WERI-Rb-1 (cell line): ENCODE results near the gene COMMD3.

ENCODE experiments used
- DNase-seq: peaks from one replicate; pipeline ENCODE4 v3.0.0-alpha.2; 2020
- H3K27ac ChIP-seq: fragments of 250-450 bp; sonication (Bioruptor Pico); 2 replicates; pipeline ENCODE4 v1.5.1; 2020; ENCODE audit warnings: mild to moderate bottlenecking, moderate library complexity
- H3K27me3 ChIP-seq: fragments of 250-450 bp; sonication (Bioruptor Pico); 2 replicates; pipeline ENCODE4 v1.5.1; 2021; ENCODE audit warnings: mild to moderate bottlenecking, low read depth, moderate library complexity; ENCODE audit not compliant: insufficient read depth, severe bottlenecking
- H3K36me3 ChIP-seq: fragments of 250-450 bp; sonication (Bioruptor Pico); 2 replicates; pipeline ENCODE4 v1.5.1; 2020; ENCODE audit warnings: mild to moderate bottlenecking, moderate library complexity
- H3K4me3 ChIP-seq: 2 replicates; pipeline ENCODE4 v1.5.1; 2011; ENCODE audit warnings: low read depth, mild to moderate bottlenecking, control low read depth, low read length
- H3K9me3 ChIP-seq: fragments of 250-450 bp; sonication (Bioruptor Pico); 2 replicates; pipeline ENCODE4 v1.5.1; 2021; ENCODE audit warnings: mild to moderate bottlenecking, moderate library complexity; ENCODE audit not compliant: severe bottlenecking
- TF ChIP-seq, protein P1 (sequence below): IDR thresholded peaks from 2 replicates; pipeline ENCODE4 v1.5.1; 2011; ENCODE audit warnings: low read depth, mild to moderate bottlenecking, control low read depth, inconsistent platforms, low read length

The COMMD3 gene

DNA sequence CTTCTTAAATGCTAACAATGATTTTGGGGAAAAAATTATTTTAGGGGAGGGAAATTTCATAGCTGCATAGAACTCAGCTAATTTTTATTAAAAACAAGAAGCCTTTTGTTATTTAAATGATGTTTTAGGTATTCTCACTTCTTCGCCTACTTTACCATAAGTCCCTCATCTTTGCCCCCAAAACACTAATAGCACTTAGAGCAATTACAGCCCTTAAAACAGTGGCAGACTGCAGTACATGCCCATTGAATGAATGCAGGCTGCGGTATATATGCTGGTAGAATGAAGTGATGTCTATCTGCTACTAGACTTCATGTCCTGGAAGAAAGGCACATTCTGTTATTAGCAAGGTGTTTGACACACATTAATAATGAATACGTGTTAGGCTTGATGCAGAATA is 26.2 kb downstream of the COMMD3 start:
- no peak overlapping the region for H3K27ac ChIP-seq
- TF ChIP-seq, protein P1, sequence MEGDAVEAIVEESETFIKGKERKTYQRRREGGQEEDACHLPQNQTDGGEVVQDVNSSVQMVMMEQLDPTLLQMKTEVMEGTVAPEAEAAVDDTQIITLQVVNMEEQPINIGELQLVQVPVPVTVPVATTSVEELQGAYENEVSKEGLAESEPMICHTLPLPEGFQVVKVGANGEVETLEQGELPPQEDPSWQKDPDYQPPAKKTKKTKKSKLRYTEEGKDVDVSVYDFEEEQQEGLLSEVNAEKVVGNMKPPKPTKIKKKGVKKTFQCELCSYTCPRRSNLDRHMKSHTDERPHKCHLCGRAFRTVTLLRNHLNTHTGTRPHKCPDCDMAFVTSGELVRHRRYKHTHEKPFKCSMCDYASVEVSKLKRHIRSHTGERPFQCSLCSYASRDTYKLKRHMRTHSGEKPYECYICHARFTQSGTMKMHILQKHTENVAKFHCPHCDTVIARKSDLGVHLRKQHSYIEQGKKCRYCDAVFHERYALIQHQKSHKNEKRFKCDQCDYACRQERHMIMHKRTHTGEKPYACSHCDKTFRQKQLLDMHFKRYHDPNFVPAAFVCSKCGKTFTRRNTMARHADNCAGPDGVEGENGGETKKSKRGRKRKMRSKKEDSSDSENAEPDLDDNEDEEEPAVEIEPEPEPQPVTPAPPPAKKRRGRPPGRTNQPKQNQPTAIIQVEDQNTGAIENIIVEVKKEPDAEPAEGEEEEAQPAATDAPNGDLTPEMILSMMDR, result no peak

DNA sequence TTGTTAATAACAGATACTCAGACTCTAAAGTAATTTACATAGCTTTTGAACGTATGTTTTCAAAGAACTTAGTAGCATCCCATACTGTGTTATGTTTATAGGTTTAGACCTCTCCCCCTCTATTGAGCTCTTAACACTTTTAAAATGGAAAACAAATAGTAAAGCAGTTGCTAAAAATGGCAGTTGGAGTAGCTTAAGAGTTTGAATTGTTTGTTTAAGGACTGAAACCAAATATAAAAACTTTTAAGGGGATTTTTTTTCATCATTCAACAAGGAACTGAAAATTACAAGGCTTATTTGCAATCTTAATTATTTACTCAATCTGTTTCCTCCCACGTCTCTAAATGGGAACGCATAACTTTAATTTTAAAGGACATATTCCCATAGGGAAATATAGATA is 27.5 kb downstream of the COMMD3 start:
- no peak overlapping the region for H3K4me3 ChIP-seq
- no peaks in the 10 kb centered on the region for H3K27me3 ChIP-seq
- TF ChIP-seq, protein P1, result no peak
- no peaks in the 10 kb centered on the region for H3K36me3 ChIP-seq
- DNase-seq, result no peak
- H3K9me3 ChIP-seq, result no peaks in the 10 kb centered on the region
- H3K27ac ChIP-seq, result no peak overlapping the region

More for the DNA sequence above, 26.2 kb downstream of the COMMD3 start:
- no peak overlapping the region for H3K4me3 ChIP-seq
- no peaks in the 10 kb centered on the region for H3K27me3 ChIP-seq
- no peaks in the 10 kb centered on the region for H3K36me3 ChIP-seq
- no peaks in the 10 kb centered on the region for H3K9me3 ChIP-seq
- no peak for DNase-seq

DNA sequence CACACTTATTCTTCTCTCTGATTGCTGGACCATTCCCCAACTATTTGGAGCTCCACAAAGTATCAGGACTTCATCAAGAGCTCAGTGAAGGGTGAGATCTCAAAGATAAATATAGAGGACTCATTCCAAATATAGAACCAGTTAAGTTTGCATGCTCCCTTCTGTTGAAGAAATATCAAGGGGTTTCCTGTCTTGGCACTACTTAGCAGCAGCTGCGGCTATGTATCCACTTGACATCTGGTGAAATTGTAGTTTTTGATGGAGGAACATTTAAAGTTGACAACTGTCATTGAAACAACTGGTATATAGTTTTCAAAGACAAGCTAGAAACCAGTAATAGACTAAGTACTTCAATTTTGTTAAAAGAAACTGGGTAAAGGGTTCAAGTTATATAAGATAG is 28.1 kb downstream of the COMMD3 start:
- Histone ChIP-seq H3K4me3 (no peak overlapping the region), H3K27me3 (no peaks in the 10 kb centered on the region), H3K27ac (no peak overlapping the region), H3K36me3 (no peaks in the 10 kb centered on the region), H3K9me3 (no peaks in the 10 kb centered on the region)
- TF ChIP-seq, protein P1, result no peak
- no peak for DNase-seq

DNA sequence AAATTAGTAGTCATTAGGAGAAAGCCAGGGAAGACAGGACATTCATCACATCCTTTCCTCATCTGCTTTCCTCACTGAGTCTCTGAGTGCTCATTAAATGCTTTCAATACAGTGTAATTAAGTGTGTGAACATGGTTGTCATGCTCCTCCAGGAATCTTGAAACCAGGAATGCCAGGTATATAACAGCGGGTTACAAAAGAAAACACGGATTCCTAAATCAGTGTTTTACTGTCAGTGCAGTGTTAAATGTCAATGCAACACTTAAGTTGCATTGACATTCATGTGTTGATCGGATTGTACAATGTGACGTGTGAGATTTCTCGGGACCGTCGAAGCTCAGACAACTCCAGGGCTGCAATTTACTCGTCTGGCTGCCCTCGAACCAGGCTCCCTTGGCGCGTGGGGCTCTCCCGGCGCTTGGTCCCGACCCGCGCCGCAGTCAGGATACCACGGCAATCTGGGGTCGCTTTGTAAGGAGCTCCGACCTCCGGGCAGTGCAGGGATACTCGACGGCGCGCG is 28.7 kb downstream of the COMMD3 start:
- H3K27me3 ChIP-seq, result no peaks in the 10 kb centered on the region
- no peak overlapping the region for H3K27ac ChIP-seq
- H3K4me3 ChIP-seq, result peak overlapping the region; percentile 29; the same call in 1 of the 2 replicates

DNA sequence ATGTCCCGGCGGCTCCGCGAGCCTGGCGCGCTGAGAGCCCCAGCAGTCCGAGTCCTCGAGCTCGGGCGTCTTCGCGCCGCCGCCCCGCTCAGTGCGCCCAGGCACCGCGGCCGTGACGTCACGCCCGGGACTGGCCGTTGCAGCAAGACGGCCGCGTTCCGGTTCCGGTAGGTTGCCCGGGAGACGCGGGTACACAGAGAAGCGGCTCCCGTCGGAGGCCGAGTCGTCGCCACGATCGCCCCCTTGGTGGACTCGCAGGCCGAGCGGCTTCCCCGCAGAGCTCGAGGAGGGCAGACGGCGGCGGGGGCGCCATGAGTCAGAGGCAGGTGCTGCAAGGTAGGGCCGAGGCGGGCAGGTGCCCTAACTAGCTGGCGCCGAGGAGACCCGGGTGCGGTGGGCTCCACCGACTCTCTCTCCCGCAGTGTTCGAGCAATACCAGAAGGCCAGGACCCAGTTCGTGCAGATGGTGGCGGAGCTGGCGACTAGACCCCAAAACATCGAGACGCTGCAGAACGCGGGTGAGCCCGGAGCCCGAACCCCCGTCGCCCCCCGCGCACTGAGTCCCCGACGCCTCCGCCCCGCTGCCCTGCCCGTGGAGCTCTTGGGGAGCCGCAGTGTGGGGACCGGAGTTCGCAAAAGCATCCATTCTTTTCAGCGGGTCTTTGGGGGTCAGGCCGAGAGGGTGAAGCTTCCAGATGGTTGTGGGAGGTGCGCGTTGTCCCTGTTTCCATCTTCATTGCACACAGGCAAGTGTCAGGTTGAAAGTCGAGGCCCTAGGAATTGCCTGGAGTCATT is 29.3 kb downstream of the COMMD3 start, which contains the start of gene SPAG6:
TSS of gene SPAG6 (plus strand) at position 196 of the 795 bp plus-strand sequence. CDS start at position 312, 116 bp downstream.
- no peaks in the 10 kb centered on the region for H3K27me3 ChIP-seq
- H3K27ac ChIP-seq, result no peak within 1 kb of the TSS
- H3K9me3 ChIP-seq, result no peaks in the 10 kb centered on the region
- TF ChIP-seq, protein P1, result no peak
- H3K4me3 ChIP-seq, result peak within 1 kb of the TSS; percentile 29; the same call in 1 of the 2 replicates
- H3K36me3 ChIP-seq, result no peaks in the 10 kb centered on the region
- peak; percentile 24 for DNase-seq

More for the DNA sequence above, 28.7 kb downstream of the COMMD3 start:
- H3K36me3 ChIP-seq, result no peaks in the 10 kb centered on the region
- DNase-seq, result no peak
- TF ChIP-seq, protein P1, result no peak
- no peaks in the 10 kb centered on the region for H3K9me3 ChIP-seq
